SK-N-SH (cell line): ENCODE measurements around the gene TBC1D17.

Experiments used
- EP300 ChIP-seq, 2 experiments: IDR thresholded peaks; 2 replicates each; pipeline versions ENCODE4 v1.4.0 to v1.6.1; 2012; ENCODE audit warnings: borderline replicate concordance in 1 of 2, low read depth in 1 of 2, low read length in 1 of 2
- RAD21 ChIP-seq: IDR thresholded peaks from 2 replicates; pipeline ENCODE4 v1.6.1; 2012; ENCODE audit warnings: mild to moderate bottlenecking, low read length
- TF ChIP-seq, protein P1 (sequence below): IDR thresholded peaks from 2 replicates; pipeline ENCODE4 v1.6.1; 2012; ENCODE audit warnings: mild to moderate bottlenecking, low read depth, low read length, moderate library complexity
- TF ChIP-seq, protein P2 (sequence below): fragments of 200-600 bp; sonication (generic); IDR thresholded peaks from 2 replicates; pipeline ENCODE4 v1.6.1; 2017; ENCODE audit warnings: antibody characterized with exemption, mild to moderate bottlenecking, moderate library complexity
- TF ChIP-seq, protein P3 (sequence below): fragments of 150-350 bp; IDR thresholded peaks from 2 replicates; pipeline ENCODE4 v1.6.1; 2017; ENCODE audit warnings: antibody characterized with exemption, low read length, low read depth, borderline replicate concordance

DNA sequence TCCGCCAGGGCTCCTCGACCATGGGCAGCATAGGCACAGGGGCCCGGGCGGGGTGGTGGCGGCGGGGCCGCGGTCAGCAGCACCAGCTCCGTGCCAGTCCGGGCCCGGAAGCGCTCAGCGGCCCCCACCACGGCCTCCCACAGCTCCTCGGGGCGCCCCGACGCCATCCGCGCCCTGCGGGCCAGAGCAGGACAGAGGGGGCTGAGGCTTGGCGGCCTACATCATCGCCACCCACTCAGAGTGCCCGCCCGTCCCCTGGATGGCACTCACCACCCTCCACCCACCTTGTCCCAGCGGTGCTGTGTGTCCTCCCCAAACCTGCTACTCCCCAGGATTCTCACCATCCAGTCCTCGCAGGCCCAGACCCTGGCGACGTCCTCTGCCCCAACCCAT lies 4.4 kb upstream of the TBC1D17 start:
- TF ChIP-seq, protein P1, sequence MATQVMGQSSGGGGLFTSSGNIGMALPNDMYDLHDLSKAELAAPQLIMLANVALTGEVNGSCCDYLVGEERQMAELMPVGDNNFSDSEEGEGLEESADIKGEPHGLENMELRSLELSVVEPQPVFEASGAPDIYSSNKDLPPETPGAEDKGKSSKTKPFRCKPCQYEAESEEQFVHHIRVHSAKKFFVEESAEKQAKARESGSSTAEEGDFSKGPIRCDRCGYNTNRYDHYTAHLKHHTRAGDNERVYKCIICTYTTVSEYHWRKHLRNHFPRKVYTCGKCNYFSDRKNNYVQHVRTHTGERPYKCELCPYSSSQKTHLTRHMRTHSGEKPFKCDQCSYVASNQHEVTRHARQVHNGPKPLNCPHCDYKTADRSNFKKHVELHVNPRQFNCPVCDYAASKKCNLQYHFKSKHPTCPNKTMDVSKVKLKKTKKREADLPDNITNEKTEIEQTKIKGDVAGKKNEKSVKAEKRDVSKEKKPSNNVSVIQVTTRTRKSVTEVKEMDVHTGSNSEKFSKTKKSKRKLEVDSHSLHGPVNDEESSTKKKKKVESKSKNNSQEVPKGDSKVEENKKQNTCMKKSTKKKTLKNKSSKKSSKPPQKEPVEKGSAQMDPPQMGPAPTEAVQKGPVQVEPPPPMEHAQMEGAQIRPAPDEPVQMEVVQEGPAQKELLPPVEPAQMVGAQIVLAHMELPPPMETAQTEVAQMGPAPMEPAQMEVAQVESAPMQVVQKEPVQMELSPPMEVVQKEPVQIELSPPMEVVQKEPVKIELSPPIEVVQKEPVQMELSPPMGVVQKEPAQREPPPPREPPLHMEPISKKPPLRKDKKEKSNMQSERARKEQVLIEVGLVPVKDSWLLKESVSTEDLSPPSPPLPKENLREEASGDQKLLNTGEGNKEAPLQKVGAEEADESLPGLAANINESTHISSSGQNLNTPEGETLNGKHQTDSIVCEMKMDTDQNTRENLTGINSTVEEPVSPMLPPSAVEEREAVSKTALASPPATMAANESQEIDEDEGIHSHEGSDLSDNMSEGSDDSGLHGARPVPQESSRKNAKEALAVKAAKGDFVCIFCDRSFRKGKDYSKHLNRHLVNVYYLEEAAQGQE, result no peak
- TF ChIP-seq, protein P2, sequence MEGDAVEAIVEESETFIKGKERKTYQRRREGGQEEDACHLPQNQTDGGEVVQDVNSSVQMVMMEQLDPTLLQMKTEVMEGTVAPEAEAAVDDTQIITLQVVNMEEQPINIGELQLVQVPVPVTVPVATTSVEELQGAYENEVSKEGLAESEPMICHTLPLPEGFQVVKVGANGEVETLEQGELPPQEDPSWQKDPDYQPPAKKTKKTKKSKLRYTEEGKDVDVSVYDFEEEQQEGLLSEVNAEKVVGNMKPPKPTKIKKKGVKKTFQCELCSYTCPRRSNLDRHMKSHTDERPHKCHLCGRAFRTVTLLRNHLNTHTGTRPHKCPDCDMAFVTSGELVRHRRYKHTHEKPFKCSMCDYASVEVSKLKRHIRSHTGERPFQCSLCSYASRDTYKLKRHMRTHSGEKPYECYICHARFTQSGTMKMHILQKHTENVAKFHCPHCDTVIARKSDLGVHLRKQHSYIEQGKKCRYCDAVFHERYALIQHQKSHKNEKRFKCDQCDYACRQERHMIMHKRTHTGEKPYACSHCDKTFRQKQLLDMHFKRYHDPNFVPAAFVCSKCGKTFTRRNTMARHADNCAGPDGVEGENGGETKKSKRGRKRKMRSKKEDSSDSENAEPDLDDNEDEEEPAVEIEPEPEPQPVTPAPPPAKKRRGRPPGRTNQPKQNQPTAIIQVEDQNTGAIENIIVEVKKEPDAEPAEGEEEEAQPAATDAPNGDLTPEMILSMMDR, result no peak
- TF ChIP-seq RAD21, result no peak
- TF ChIP-seq EP300 (IDR thresholded peaks at IDR 0.05; ENCODE audit: borderline replicate concordance in 1 of 2, low read depth in 1 of 2, low read length in 1 of 2), result no peak
- TF ChIP-seq, protein P3, sequence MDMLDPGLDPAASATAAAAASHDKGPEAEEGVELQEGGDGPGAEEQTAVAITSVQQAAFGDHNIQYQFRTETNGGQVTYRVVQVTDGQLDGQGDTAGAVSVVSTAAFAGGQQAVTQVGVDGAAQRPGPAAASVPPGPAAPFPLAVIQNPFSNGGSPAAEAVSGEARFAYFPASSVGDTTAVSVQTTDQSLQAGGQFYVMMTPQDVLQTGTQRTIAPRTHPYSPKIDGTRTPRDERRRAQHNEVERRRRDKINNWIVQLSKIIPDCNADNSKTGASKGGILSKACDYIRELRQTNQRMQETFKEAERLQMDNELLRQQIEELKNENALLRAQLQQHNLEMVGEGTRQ, result no peak
